HG03095 (cell line): ENCODE measurements around the gene MAGI1.
"Not testable (repeated sequence)": the region's sequence is repeated elsewhere in the genome, so short reads cannot be mapped to it uniquely, and the experiment has no call there.

Experiments
- ATAC-seq: cut with Tn5 transposase; IDR thresholded peaks from one replicate; pipeline ENCODE4 v1.9.1; 2021; ENCODE audit warnings: moderate library complexity; ENCODE audit not compliant: unreplicated experiment

Gene MAGI1

GRCh38 chr3:65880350-65880749 is 158.4 kb downstream of the MAGI1 start:
- no peak for ATAC-seq

GRCh38 chr3:65879372-65879771 is 159.3 kb downstream of the MAGI1 start:
- no peak for ATAC-seq

GRCh38 chr3:65878831-65879230 is 159.9 kb downstream of the MAGI1 start:
- ATAC-seq: no peak

GRCh38 chr3:65877160-65877559 is 161.6 kb downstream of the MAGI1 start:
- no peak for ATAC-seq

- no peak for ATAC-seq
Measured at GRCh38 chr3:65876028-65876420, 162.7 kb downstream of the MAGI1 start.

- no peak for ATAC-seq
Measured at GRCh38 chr3:65875393-65876027, 163.2 kb downstream of the MAGI1 start.

- ATAC-seq: no peak
Measured at GRCh38 chr3:65873869-65874268, 164.8 kb downstream of the MAGI1 start.

- no peak for ATAC-seq
Measured at GRCh38 chr3:65873028-65873427, 165.7 kb downstream of the MAGI1 start.

- ATAC-seq: no peak
Measured at GRCh38 chr3:65871305-65872141, 167.2 kb downstream of the MAGI1 start.

GRCh38 chr3:65869798-65870197 is 168.9 kb downstream of the MAGI1 start:
- no peak for ATAC-seq

- no peak for ATAC-seq
Measured at GRCh38 chr3:65867463-65868210, 171.1 kb downstream of the MAGI1 start.

GRCh38 chr3:65864357-65864904 is 174.3 kb downstream of the MAGI1 start:
- ATAC-seq: no peak

- no peak for ATAC-seq
Measured at GRCh38 chr3:65861718-65862117, 177.0 kb downstream of the MAGI1 start.

GRCh38 chr3:65859612-65860011 is 179.1 kb downstream of the MAGI1 start:
- ATAC-seq: not testable (repeated sequence)

- no peak for ATAC-seq
Measured at GRCh38 chr3:65858749-65859148, 180.0 kb downstream of the MAGI1 start.

GRCh38 chr3:65857327-65857726 is 181.4 kb downstream of the MAGI1 start:
- ATAC-seq: no peak

- ATAC-seq: no peak
Measured at GRCh38 chr3:65856907-65857306, 181.8 kb downstream of the MAGI1 start.

GRCh38 chr3:65855370-65856100 is 183.2 kb downstream of the MAGI1 start:
- ATAC-seq: no peak

GRCh38 chr3:65854606-65855304 is 184.0 kb downstream of the MAGI1 start:
- no peak for ATAC-seq

GRCh38 chr3:65851827-65852226 is 186.9 kb downstream of the MAGI1 start:
- no peak for ATAC-seq
